Left colon (tissue), 2 donors: ENCODE measurements around the gene UGT1A8. TPM values are rescaled to one million over a fixed set of nuclear protein-coding genes. Genes with fewer than 3 reads are reported as not detected.
A peak's percentile ranks its signal among the peaks of the same experiment; 100 is the strongest.
"Not testable (repeated sequence)": the region's sequence is repeated elsewhere in the genome, so short reads cannot be mapped to it uniquely, and the experiment has no call there.

Experiments used
- ATAC-seq: fragments of 200-7000 bp; cut with Tn5 transposase; one replicate; pipeline ENCODE4 v1.9.1; 2020; ENCODE audit warnings: mild to moderate bottlenecking, moderate library complexity
- DNase-seq, 2 donors: peaks; one replicate each; pipeline ENCODE4 v3.0.0-alpha.2; 2020
- intact Hi-C, 2 donors: fragments of 100-400 bp; cut with DNase I in 1 of 2; cut with micrococcal nuclease in 1 of 2; formaldehyde crosslinking; loops; one replicate each; pipeline versions ENCODE4 v1.11.2 to v1.14.0; 2022; cut with DNase I, micrococcal nuclease
- total RNA-seq, 2 donors: library from RNA; stranded (reverse); fragmentation: NEBNext Ultra II Directional; extraction: Animal tissue kit (Norgen Biotek cat#: 25700); gene quantifications; one replicate each; pipeline ENCODE4 v1.2.1, GENCODE V29; 2021
- donor health status: DM: no; HTN: no; CAD: no.
- donor health status: DM: yes; HTN: yes; CAD: no.

The UGT1A8 gene
- total RNA-seq, 2 donors from 2014 or later = 19.3 to 25.1 TPM

GRCh38 chr2:233627331-233628025, 10.0 kb downstream of the UGT1A8 start:
- no peak for DNase-seq
- intact Hi-C loops = no loop called here
- ATAC-seq = no peak

GRCh38 chr2:233636306-233636705, 18.9 kb downstream of the UGT1A8 start, which contains the start of gene UGT1A10:
TSS of gene UGT1A10 (plus strand) at chr2:233636448. CDS start at chr2:233636523, 75 bp downstream.
- DNase-seq = peak; percentile 67 to 73
- intact Hi-C loops = not testable (repeated sequence)
- ATAC-seq = peak; percentile 88

- DNase-seq = peak; percentile 53 to 76
- intact Hi-C loops = no loop called here
- peak; percentile 84 for ATAC-seq
Measured at GRCh38 chr2:233638836-233639235, 21.4 kb downstream of the UGT1A8 start.

GRCh38 chr2:233639860-233640259, 22.4 kb downstream of the UGT1A8 start:
- DNase-seq = no peak
- intact Hi-C loops = no loop called here
- ATAC-seq = no peak

GRCh38 chr2:233643128-233643527, 25.7 kb downstream of the UGT1A8 start:
- intact Hi-C loops = no loop called here
- ATAC-seq (peak; percentile 53), DNase-seq (peak; percentile 34 to 39)

GRCh38 chr2:233646033-233646432, 28.6 kb downstream of the UGT1A8 start:
- ATAC-seq, DNase-seq, intact Hi-C loops: not testable (repeated sequence)

- peak; percentile 38 to 70 for DNase-seq
- intact Hi-C loops = no loop called here
Measured at GRCh38 chr2:233650981-233651380, 33.5 kb downstream of the UGT1A8 start.

GRCh38 chr2:233651430-233651829, 34.0 kb downstream of the UGT1A8 start:
- intact Hi-C loops = no loop called here
- ATAC-seq (peak; percentile 72), DNase-seq (no peak)

More at GRCh38 chr2:233650981-233651380, 33.5 kb downstream of the UGT1A8 start:
- peak; percentile 99 for ATAC-seq

- no peak for ATAC-seq
- intact Hi-C loops = no loop called here
- no peak for DNase-seq
Measured at GRCh38 chr2:233654501-233654900, 37.1 kb downstream of the UGT1A8 start.

- ATAC-seq (no peak), DNase-seq (no peak)
- intact Hi-C loops = no loop called here
Measured at GRCh38 chr2:233655043-233655442, 37.6 kb downstream of the UGT1A8 start.

GRCh38 chr2:233655943-233656342, 38.5 kb downstream of the UGT1A8 start:
- ATAC-seq, intact Hi-C loops, DNase-seq: not testable (repeated sequence)

GRCh38 chr2:233656443-233656842, 39.0 kb downstream of the UGT1A8 start:
- intact Hi-C loops = no loop called here
- ATAC-seq (no peak), DNase-seq (no peak)

- ATAC-seq (no peak), DNase-seq (no peak)
- intact Hi-C loops = no loop called here
Measured at GRCh38 chr2:233658610-233659009, 41.2 kb downstream of the UGT1A8 start.

- peak; percentile 25 for ATAC-seq
Measured at GRCh38 chr2:233663911-233664310, 46.5 kb downstream of the UGT1A8 start.

GRCh38 chr2:233668605-233669260, 51.3 kb downstream of the UGT1A8 start:
- intact Hi-C loops = no loop called here
- ATAC-seq = no peak
- no peak for DNase-seq

More at GRCh38 chr2:233663911-233664310, 46.5 kb downstream of the UGT1A8 start:
- DNase-seq = no peak
- intact Hi-C loops = no loop called here

- DNase-seq = no peak
- intact Hi-C loops = no loop called here
- no peak for ATAC-seq
Measured at GRCh38 chr2:233671290-233672161, 54.1 kb downstream of the UGT1A8 start, which contains the start of gene UGT1A9. TSS of gene UGT1A9 (plus strand) at chr2:233671898. CDS start at chr2:233671935, 37 bp downstream.

- DNase-seq (no peak), ATAC-seq (no peak)
- intact Hi-C loops = no loop called here
Measured at GRCh38 chr2:233672886-233673285, 55.5 kb downstream of the UGT1A8 start.

GRCh38 chr2:233673896-233674295, 56.5 kb downstream of the UGT1A8 start:
- DNase-seq = no peak
- no peak for ATAC-seq
- intact Hi-C loops = no loop called here

- ATAC-seq (no peak), DNase-seq (no peak)
- intact Hi-C loops = no loop called here
Measured at GRCh38 chr2:233674314-233674713, 56.9 kb downstream of the UGT1A8 start.
